Mesothelial cell of epicardium (in vitro differentiated cells): ENCODE data around the gene PTPN1. TPM values are rescaled to one million over a fixed set of nuclear protein-coding genes. Genes with fewer than 3 reads are reported as not detected.
"Not testable (repeated sequence)": the region's sequence is repeated elsewhere in the genome, so short reads cannot be mapped to it uniquely, and the experiment has no call there.

Experiments
- DNase-seq, 2 experiments: peaks; one replicate each; pipeline ENCODE4 v3.0.0; 2021; ENCODE audit warnings: low spot score in 2 of 2; ENCODE audit not compliant: unreplicated experiment in 2 of 2
- H3K27ac Mint-ChIP-seq: 2 replicates; pipeline ENCODE4 v1.8.0; 2021; ENCODE audit warnings: mixed read lengths
- H3K27me3 Mint-ChIP-seq: 2 replicates; pipeline ENCODE4 v1.8.0; 2021; ENCODE audit warnings: low read depth, mixed read lengths
- H3K36me3 Mint-ChIP-seq: 2 replicates; pipeline ENCODE4 v1.8.0; 2021; ENCODE audit warnings: mixed read lengths
- H3K4me1 Mint-ChIP-seq: 2 replicates; pipeline ENCODE4 v1.8.0; 2021; ENCODE audit warnings: mixed read lengths
- H3K4me3 Mint-ChIP-seq: 2 replicates; pipeline ENCODE4 v1.8.0; 2021; ENCODE audit warnings: mild to moderate bottlenecking, moderate library complexity, mixed read lengths
- H3K9me3 Mint-ChIP-seq: 2 replicates; pipeline ENCODE4 v1.8.0; 2021; ENCODE audit warnings: mixed read lengths
- CTCF ChIP-seq: fragments of 200-600 bp; sonication (generic); IDR thresholded peaks from one replicate; pipeline ENCODE4 v1.5.0; 2021; ENCODE audit warnings: antibody characterized with exemption; ENCODE audit not compliant: unreplicated experiment
- total RNA-seq: library from RNA; stranded (reverse); gene quantifications from 3 replicates; pipeline ENCODE4 v1.2.1, GENCODE V29; 2021

The PTPN1 gene
- total RNA-seq, 1 donor from 2014 or later, result 27.7 TPM

- Mint-ChIP-seq H3K4me3 (no peak overlapping the region), H3K36me3 (no peaks in the 10 kb centered on the region), H3K27me3 (no peaks in the 10 kb centered on the region), H3K4me1 (peaks cover 15% of the 10 kb centered on the region), H3K9me3 (no peaks in the 10 kb centered on the region), H3K27ac (no peak overlapping the region)
- no peak for TF ChIP-seq CTCF
- no peak for DNase-seq
Measured at GRCh38 chr20:50597406-50597969, 87.3 kb downstream of the PTPN1 start.

- no peaks in the 10 kb centered on the region for H3K9me3 Mint-ChIP-seq
- H3K4me3 Mint-ChIP-seq, result no peak overlapping the region
- peaks cover 15% of the 10 kb centered on the region for H3K4me1 Mint-ChIP-seq
- H3K36me3 Mint-ChIP-seq, result peaks cover 2% of the 10 kb centered on the region
- no peak for TF ChIP-seq CTCF
- H3K27ac Mint-ChIP-seq, result no peak overlapping the region
- no peaks in the 10 kb centered on the region for H3K27me3 Mint-ChIP-seq
- no peak for DNase-seq
Measured at GRCh38 chr20:50598074-50598473, 87.9 kb downstream of the PTPN1 start.

- not testable (repeated sequence) for H3K27me3 Mint-ChIP-seq, DNase-seq, H3K4me3 Mint-ChIP-seq, H3K9me3 Mint-ChIP-seq, H3K36me3 Mint-ChIP-seq, H3K27ac Mint-ChIP-seq
- peaks cover 15% of the 10 kb centered on the region for H3K4me1 Mint-ChIP-seq
Measured at GRCh38 chr20:50598768-50599167, 88.6 kb downstream of the PTPN1 start.

- H3K27ac Mint-ChIP-seq, result no peak overlapping the region
- no peaks in the 10 kb centered on the region for H3K9me3 Mint-ChIP-seq
- peaks cover 3% of the 10 kb centered on the region for H3K36me3 Mint-ChIP-seq
- DNase-seq, result no peak
- TF ChIP-seq CTCF, result no peak
- H3K27me3 Mint-ChIP-seq, result no peaks in the 10 kb centered on the region
- H3K4me3 Mint-ChIP-seq, result no peak overlapping the region
- H3K4me1 Mint-ChIP-seq, result peaks cover 11% of the 10 kb centered on the region
Measured at GRCh38 chr20:50600281-50600895, 90.2 kb downstream of the PTPN1 start.

GRCh38 chr20:50601511-50602431, 91.6 kb downstream of the PTPN1 start:
- no peaks in the 10 kb centered on the region for H3K4me1 Mint-ChIP-seq
- TF ChIP-seq CTCF, result no peak
- H3K9me3 Mint-ChIP-seq, result no peaks in the 10 kb centered on the region
- H3K27ac Mint-ChIP-seq, result no peak overlapping the region
- H3K36me3 Mint-ChIP-seq, result peaks cover 3% of the 10 kb centered on the region
- H3K27me3 Mint-ChIP-seq, result no peaks in the 10 kb centered on the region
- no peak overlapping the region for H3K4me3 Mint-ChIP-seq
- no peak for DNase-seq

GRCh38 chr20:50602432-50603088, 92.4 kb downstream of the PTPN1 start:
- Mint-ChIP-seq H3K27ac (no peak overlapping the region), H3K9me3 (no peaks in the 10 kb centered on the region), H3K27me3 (no peaks in the 10 kb centered on the region), H3K4me1 (no peaks in the 10 kb centered on the region), H3K4me3 (no peak overlapping the region), H3K36me3 (peaks cover 3% of the 10 kb centered on the region)
- DNase-seq, result no peak
- no peak for TF ChIP-seq CTCF
